Keratinocyte (primary cell): ENCODE results near the gene ACTR3.

Source experiments
- EZH2 ChIP-seq: IDR thresholded peaks from one replicate; pipeline ENCODE4 v1.6.1; 2012; ENCODE audit warnings: inconsistent platforms, mild to moderate bottlenecking, low read length, moderate library complexity
- TF ChIP-seq, protein P1 (sequence below), 3 experiments: IDR thresholded peaks in 1 of 3; conservative IDR thresholded peaks in 1 of 3; optimal IDR thresholded peaks in 1 of 3; 2 replicates in 2 of 3; 3 replicates in 1 of 3; pipeline versions ENCODE3 to v1.5.1; 2011; ENCODE audit warnings: low read length in 3 of 3, mild to moderate bottlenecking in 3 of 3, moderate library complexity in 2 of 3, control low read depth in 1 of 3, inconsistent platforms in 1 of 3; ENCODE audit not compliant: insufficient read depth in 2 of 3; ENCODE audit errors: extremely low read depth in 1 of 3

DNA sequence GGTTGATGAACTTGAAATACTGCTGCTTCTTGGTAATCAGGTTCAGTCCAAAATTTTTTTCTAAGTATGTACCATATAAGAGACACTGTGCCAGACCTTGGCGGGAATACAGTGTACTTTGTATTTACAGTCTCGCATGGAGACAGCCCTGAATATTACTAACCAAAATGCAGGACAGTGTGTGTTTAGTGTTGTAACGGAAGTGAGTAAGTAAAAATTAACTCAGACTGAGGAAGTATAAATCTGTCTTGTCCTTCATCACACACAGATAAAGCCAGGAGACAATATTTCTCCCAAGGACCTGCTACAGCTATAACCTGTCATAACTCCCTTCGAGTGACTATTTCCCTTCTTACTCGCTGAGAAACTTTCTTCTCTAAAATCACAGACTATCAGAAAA is 76.9 kb downstream of the ACTR3 start:
- TF ChIP-seq, protein P1, sequence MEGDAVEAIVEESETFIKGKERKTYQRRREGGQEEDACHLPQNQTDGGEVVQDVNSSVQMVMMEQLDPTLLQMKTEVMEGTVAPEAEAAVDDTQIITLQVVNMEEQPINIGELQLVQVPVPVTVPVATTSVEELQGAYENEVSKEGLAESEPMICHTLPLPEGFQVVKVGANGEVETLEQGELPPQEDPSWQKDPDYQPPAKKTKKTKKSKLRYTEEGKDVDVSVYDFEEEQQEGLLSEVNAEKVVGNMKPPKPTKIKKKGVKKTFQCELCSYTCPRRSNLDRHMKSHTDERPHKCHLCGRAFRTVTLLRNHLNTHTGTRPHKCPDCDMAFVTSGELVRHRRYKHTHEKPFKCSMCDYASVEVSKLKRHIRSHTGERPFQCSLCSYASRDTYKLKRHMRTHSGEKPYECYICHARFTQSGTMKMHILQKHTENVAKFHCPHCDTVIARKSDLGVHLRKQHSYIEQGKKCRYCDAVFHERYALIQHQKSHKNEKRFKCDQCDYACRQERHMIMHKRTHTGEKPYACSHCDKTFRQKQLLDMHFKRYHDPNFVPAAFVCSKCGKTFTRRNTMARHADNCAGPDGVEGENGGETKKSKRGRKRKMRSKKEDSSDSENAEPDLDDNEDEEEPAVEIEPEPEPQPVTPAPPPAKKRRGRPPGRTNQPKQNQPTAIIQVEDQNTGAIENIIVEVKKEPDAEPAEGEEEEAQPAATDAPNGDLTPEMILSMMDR (optimal IDR thresholded peaks at IDR 0.05 in 1 of 3, IDR thresholded peaks at IDR 0.05 in 1 of 3, conservative IDR thresholded peaks at IDR 0.05 in 1 of 3; ENCODE audit: extremely low read depth in 1 of 3, insufficient read depth in 2 of 3, low read length in 3 of 3) = no peak
- no peak for TF ChIP-seq EZH2
